Measurements from ENCODE around the gene BACH2. TPM values are rescaled to one million over a fixed set of nuclear protein-coding genes. Genes with fewer than 3 reads are reported as not detected.
A peak's percentile ranks its signal among the peaks of the same experiment; 100 is the strongest.

The BACH2 gene
- total RNA-seq, 1 donor from 2014 or later: 0.76 TPM

GRCh38 chr6:90277302-90278011, 19.2 kb downstream of the BACH2 start:
- no peak for ATAC-seq

- ATAC-seq: peak; percentile 69
Measured at GRCh38 chr6:90274451-90275030, 22.1 kb downstream of the BACH2 start.

GRCh38 chr6:90273863-90274262, 22.8 kb downstream of the BACH2 start:
- no peak for ATAC-seq

- ATAC-seq: no peak
Measured at GRCh38 chr6:90272895-90273294, 23.7 kb downstream of the BACH2 start.

GRCh38 chr6:90271831-90272230, 24.8 kb downstream of the BACH2 start:
- no peak for ATAC-seq

GRCh38 chr6:90269334-90269733, 27.3 kb downstream of the BACH2 start:
- no peak for ATAC-seq

GRCh38 chr6:90268178-90268577, 28.5 kb downstream of the BACH2 start:
- ATAC-seq: no peak

- ATAC-seq: no peak
Measured at GRCh38 chr6:90266905-90267621, 29.6 kb downstream of the BACH2 start.

- ATAC-seq: no peak
Measured at GRCh38 chr6:90264561-90264960, 32.1 kb downstream of the BACH2 start.

GRCh38 chr6:90263633-90264032, 33.0 kb downstream of the BACH2 start:
- no peak for ATAC-seq

GRCh38 chr6:90261801-90262200, 34.8 kb downstream of the BACH2 start:
- no peak for ATAC-seq

GRCh38 chr6:90257486-90257738, 39.2 kb downstream of the BACH2 start:
- no peak for ATAC-seq

GRCh38 chr6:90256698-90257485, 39.8 kb downstream of the BACH2 start:
- ATAC-seq: no peak

- no peak for ATAC-seq
Measured at GRCh38 chr6:90253631-90254030, 43.0 kb downstream of the BACH2 start.

GRCh38 chr6:90251295-90251992, 45.2 kb downstream of the BACH2 start:
- no peak for ATAC-seq

- no peak for ATAC-seq
Measured at GRCh38 chr6:90250405-90250804, 46.2 kb downstream of the BACH2 start.

- no peak for ATAC-seq
Measured at GRCh38 chr6:90249458-90249857, 47.2 kb downstream of the BACH2 start.

- no peak for ATAC-seq
Measured at GRCh38 chr6:90249034-90249433, 47.6 kb downstream of the BACH2 start.

- ATAC-seq: no peak
Measured at GRCh38 chr6:90247262-90247661, 49.4 kb downstream of the BACH2 start.

- no peak for ATAC-seq
Measured at GRCh38 chr6:90241229-90241880, 55.3 kb downstream of the BACH2 start.

- no peak for ATAC-seq
Measured at GRCh38 chr6:90238496-90239266, 58.0 kb downstream of the BACH2 start.

Measured in esophagus mucosa (tissue), 1 donor.